ENCODE data around the gene ESPNL. TPM values are rescaled to one million over a fixed set of nuclear protein-coding genes. Genes with fewer than 3 reads are reported as not detected.
A peak's percentile ranks its signal among the peaks of the same experiment; 100 is the strongest.

Gene ESPNL
- total RNA-seq, 1 experiment from 2014 or later = 1.1 TPM

GRCh38 chr2:238132463-238133450 is 32.6 kb downstream of the ESPNL start (continued):
- no peak for TF ChIP-seq TEAD4 (CRISPR knock-in tag; IDR thresholded peaks at IDR 0.05)
- TF ChIP-seq GTF2I (CRISPR knock-in tag; conservative IDR thresholded peaks at IDR 0.05) = no peak
- TF ChIP-seq CTCF (IDR thresholded peaks at IDR 0.05) = no peak
- no peak for TF ChIP-seq PRRX2 (CRISPR knock-in tag; IDR thresholded peaks at IDR 0.05)
- no peak for TF ChIP-seq RORB (CRISPR knock-in tag; IDR thresholded peaks at IDR 0.05)

GRCh38 chr2:238133499-238134392 is 33.6 kb downstream of the ESPNL start:
- peak; percentile 52; the same call in 1 of the 2 replicates for ATAC-seq
- no peak overlapping the region for H3K27ac Mint-ChIP-seq
- ChIA-PET CTCF (interaction anchor here (1.0 kb wide), 4 partner anchors 13 to 210 kb away, joined by 3 to 4 read pairs (median 3); no protein-coding TSS in a partner anchor), POLR2A (interaction anchor here (1.5 kb wide), 1 partner anchor 13 kb away, joined by 4 read pairs; no protein-coding TSS in a partner anchor)
- DNase-seq (ENCODE audit: low spot score) = no peak
- H3K4me3 Mint-ChIP-seq = no peak overlapping the region
- no peaks in the 10 kb centered on the region for H3K9me3 Mint-ChIP-seq
- no peaks in the 10 kb centered on the region for H3K4me1 Mint-ChIP-seq
- H3K36me3 Mint-ChIP-seq = no peaks in the 10 kb centered on the region
- H3K27me3 Mint-ChIP-seq (ENCODE audit: low read depth) = no peaks in the 10 kb centered on the region
- no peak for TF ChIP-seq ZNF281 (CRISPR knock-in tag; IDR thresholded peaks at IDR 0.05)
- TF ChIP-seq RELA (CRISPR knock-in tag; IDR thresholded peaks at IDR 0.05; ENCODE audit: borderline replicate concordance) = no peak
- no peak for TF ChIP-seq RORB (CRISPR knock-in tag; IDR thresholded peaks at IDR 0.05)

GRCh38 chr2:238134393-238134785 is 34.2 kb downstream of the ESPNL start:
- no peak for ATAC-seq
- no peaks in the 10 kb centered on the region for H3K9me3 Mint-ChIP-seq
- H3K36me3 Mint-ChIP-seq = no peaks in the 10 kb centered on the region
- no peaks in the 10 kb centered on the region for H3K27me3 Mint-ChIP-seq (ENCODE audit: low read depth)
- POLR2A ChIA-PET = interaction anchor here (1.5 kb wide), 1 partner anchor 14 kb away, joined by 4 read pairs; no protein-coding TSS in a partner anchor
- CTCF ChIA-PET = interaction anchor here (1.0 kb wide), 1 partner anchor 211 kb away, joined by 3 read pairs; no protein-coding TSS in a partner anchor
- no peak overlapping the region for H3K27ac Mint-ChIP-seq
- H3K4me3 Mint-ChIP-seq = no peak overlapping the region
- H3K4me1 Mint-ChIP-seq = no peaks in the 10 kb centered on the region
- no peak for DNase-seq (ENCODE audit: low spot score)
- no peak for TF ChIP-seq MYBL2 (CRISPR knock-in tag; IDR thresholded peaks at IDR 0.05)
- TF ChIP-seq AR (CRISPR knock-in tag; IDR thresholded peaks at IDR 0.05) = no peak
- no peak for TF ChIP-seq E2F1 (CRISPR knock-in tag; IDR thresholded peaks at IDR 0.05)
- TF ChIP-seq KAT7 (CRISPR knock-in tag; IDR thresholded peaks at IDR 0.05; ENCODE audit: borderline replicate concordance) = no peak
- no peak for TF ChIP-seq OVOL2 (CRISPR knock-in tag; IDR thresholded peaks at IDR 0.05; ENCODE audit: borderline replicate concordance)
- TF ChIP-seq ETV6 (CRISPR knock-in tag; IDR thresholded peaks at IDR 0.05) = no peak
- TF ChIP-seq ZNF317 (CRISPR knock-in tag; IDR thresholded peaks at IDR 0.05; ENCODE audit: borderline replicate concordance, low read depth) = no peak
- no peak for TF ChIP-seq MXD4 (CRISPR knock-in tag; IDR thresholded peaks at IDR 0.05; ENCODE audit: borderline replicate concordance)
- no peak for TF ChIP-seq GRHL2 (CRISPR knock-in tag; IDR thresholded peaks at IDR 0.05; ENCODE audit: insufficient replicate concordance, severe bottlenecking)
- TF ChIP-seq USF1 (CRISPR knock-in tag; IDR thresholded peaks at IDR 0.05) = no peak
- no peak for TF ChIP-seq ZNF281 (CRISPR knock-in tag; IDR thresholded peaks at IDR 0.05)

Measured in WTC11 (cell line).